ENCODE data around the gene C19orf12. TPM values are rescaled to one million over a fixed set of nuclear protein-coding genes. Genes with fewer than 3 reads are reported as not detected.

C19orf12 gene
- total and polyA plus RNA-seq, 2 of the 13 experiments (the other 11 are each of a cell fraction or from before 2014, with no cell fraction given) = 17.7 to 34.4 TPM

GRCh38 chr19:29694669-29695627, 20.1 kb downstream of the C19orf12 start (continued):
- TF ChIP-seq HNF1B (CRISPR knock-in tag; IDR thresholded peaks at IDR 0.05) (peak; percentile 45; the same call in 1 of the 2 replicates), NR2C2 (CRISPR knock-in tag; IDR thresholded peaks at IDR 0.05; ENCODE audit: borderline replicate concordance) (no peak), ZFP36L2 (CRISPR knock-in tag; IDR thresholded peaks at IDR 0.05) (no peak), ZNF609 (CRISPR knock-in tag; IDR thresholded peaks at IDR 0.05; ENCODE audit: borderline replicate concordance) (no peak), MEF2D (CRISPR knock-in tag; IDR thresholded peaks at IDR 0.05) (0 out of 2 replicates have a peak, but pooled peaks have one; percentile 27), SMC3 (IDR thresholded peaks at IDR 0.05; ENCODE audit: low read length) (peak; percentile 82; the same call in 1 of the 2 replicates), HOXA3 (CRISPR knock-in tag; IDR thresholded peaks at IDR 0.05) (peak; percentile 43; the same call in 1 of the 2 replicates), GABPB1 (CRISPR knock-in tag; IDR thresholded peaks at IDR 0.05) (peak; percentile 68), RFX5 (IDR thresholded peaks at IDR 0.05; ENCODE audit: low read depth, low read length) (0 out of 2 replicates have a peak, but pooled peaks have one; percentile 19), ZFX (CRISPR knock-in tag; IDR thresholded peaks at IDR 0.05; ENCODE audit: low read depth) (peak; percentile 85), FOXK2 (IDR thresholded peaks at IDR 0.05) (no peak), ZNF788 (CRISPR knock-in tag; IDR thresholded peaks at IDR 0.05; ENCODE audit: borderline replicate concordance) (no peak), ZFY (CRISPR knock-in tag; IDR thresholded peaks at IDR 0.05) (peak; percentile 76), GATAD1 (CRISPR knock-in tag; IDR thresholded peaks at IDR 0.05) (0 out of 2 replicates have a peak, but pooled peaks have one; percentile 30), ZNF75D (CRISPR knock-in tag; IDR thresholded peaks at IDR 0.05; ENCODE audit: borderline replicate concordance) (no peak), SAP130 (CRISPR knock-in tag; IDR thresholded peaks at IDR 0.05; ENCODE audit: low read depth) (peak; percentile 46; the same call in 1 of the 2 replicates), JUNB (CRISPR knock-in tag; IDR thresholded peaks at IDR 0.05; ENCODE audit: borderline replicate concordance) (no peak), BHLHE40 (IDR thresholded peaks at IDR 0.05; ENCODE audit: low read length) (peak; percentile 20; the same call in 1 of the 2 replicates), ZNF691 (CRISPR knock-in tag; IDR thresholded peaks at IDR 0.05; ENCODE audit: borderline replicate concordance, low read depth) (peak; percentile 48; the same call in 1 of the 2 replicates), RAD21 (CRISPR knock-in tag; IDR thresholded peaks at IDR 0.05) (peak; percentile 98), ZGPAT (CRISPR knock-in tag; IDR thresholded peaks at IDR 0.05) (peak; percentile 51; the same call in 1 of the 2 replicates)
